ENCODE data around the gene ATG2B.

DNA sequence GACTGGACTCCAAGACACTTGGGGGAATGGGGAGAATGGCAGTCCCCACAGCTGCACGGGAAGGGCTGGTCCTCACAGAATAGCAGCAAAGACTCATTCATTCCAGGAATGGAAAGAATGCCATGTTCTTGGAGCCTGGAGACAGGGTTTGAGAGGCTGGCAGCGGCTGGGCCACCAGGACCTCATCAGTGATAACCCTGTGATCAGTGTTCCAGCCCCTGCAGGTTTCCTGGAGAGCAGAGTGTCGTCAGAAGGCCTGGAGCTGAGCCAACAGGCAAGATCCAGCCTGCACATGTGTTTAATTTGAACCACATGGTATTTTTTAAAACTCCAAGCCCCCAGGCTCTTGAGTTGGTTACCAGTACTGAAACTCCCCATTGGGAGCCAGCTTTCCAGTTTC, 95.8 kb downstream of the ATG2B start:
- TF ChIP-seq POLR2A (IDR thresholded peaks at IDR 0.05) (no peak), CTCF (IDR thresholded peaks at IDR 0.05) (no peak)
